ENCODE measurements around the gene TAS1R3.

TAS1R3 gene

GRCh38 chr1:1284221-1285101 lies 46.6 kb upstream of the TAS1R3 start:
- Histone ChIP-seq H3K9me3 (ENCODE audit: insufficient read depth, low read length) (no peaks in the 10 kb centered on the region), H3K27ac (ENCODE audit: low read length) (no peak overlapping the region), H3K27me3 (ENCODE audit: low read depth, low read length) (no peaks in the 10 kb centered on the region), H3K4me1 (ENCODE audit: low read length) (peaks cover 3% of the 10 kb centered on the region; the same call in 1 of the 2 replicates), H3K79me2 (ENCODE audit: low read length) (no peaks in the 10 kb centered on the region), H4K20me1 (ENCODE audit: insufficient read depth, low read length) (no peaks in the 10 kb centered on the region), H2AFZ (ENCODE audit: low read depth, low read length) (no peak overlapping the region), H3K9ac (ENCODE audit: low read length) (no peak overlapping the region), H3K36me3 (replicated peaks; ENCODE audit: low read depth, low read length) (no peaks in the 10 kb centered on the region), H3K4me2 (ENCODE audit: low read length) (no peak overlapping the region), H3K4me3 (ENCODE audit: low read length) (no peak overlapping the region)
- TF ChIP-seq EZH2phosphoT487 (IDR thresholded peaks at IDR 0.05; ENCODE audit: low read depth) (no peak), CTCF (IDR thresholded peaks at IDR 0.05; ENCODE audit: low read depth, low read length) (no peak)

GRCh38 chr1:1285102-1285571 lies 45.9 kb upstream of the TAS1R3 start:
- no peak overlapping the region for H3K4me3 ChIP-seq (ENCODE audit: low read length)
- no peaks in the 10 kb centered on the region for H3K36me3 ChIP-seq (replicated peaks; ENCODE audit: low read depth, low read length)
- H3K27ac ChIP-seq (ENCODE audit: low read length): no peak overlapping the region
- no peak for TF ChIP-seq EZH2phosphoT487 (IDR thresholded peaks at IDR 0.05; ENCODE audit: low read depth)
- no peak for TF ChIP-seq CTCF (IDR thresholded peaks at IDR 0.05; ENCODE audit: low read depth, low read length)
- no peak overlapping the region for H2AFZ ChIP-seq (ENCODE audit: low read depth, low read length)
- peaks cover 3% of the 10 kb centered on the region; the same call in 1 of the 2 replicates for H3K4me1 ChIP-seq (ENCODE audit: low read length)
- no peaks in the 10 kb centered on the region for H3K9me3 ChIP-seq (ENCODE audit: insufficient read depth, low read length)
- H3K9ac ChIP-seq (ENCODE audit: low read length): no peak overlapping the region
- no peaks in the 10 kb centered on the region for H4K20me1 ChIP-seq (ENCODE audit: insufficient read depth, low read length)
- H3K4me2 ChIP-seq (ENCODE audit: low read length): no peak overlapping the region
- H3K27me3 ChIP-seq (ENCODE audit: low read depth, low read length): no peaks in the 10 kb centered on the region
- no peaks in the 10 kb centered on the region for H3K79me2 ChIP-seq (ENCODE audit: low read length)

- Histone ChIP-seq H4K20me1 (ENCODE audit: insufficient read depth, low read length) (no peaks in the 10 kb centered on the region), H3K27ac (ENCODE audit: low read length) (no peak overlapping the region), H3K4me3 (ENCODE audit: low read length) (no peak overlapping the region), H3K36me3 (replicated peaks; ENCODE audit: low read depth, low read length) (no peaks in the 10 kb centered on the region), H3K4me2 (ENCODE audit: low read length) (no peak overlapping the region), H3K4me1 (ENCODE audit: low read length) (peaks cover 3% of the 10 kb centered on the region; the same call in 1 of the 2 replicates), H3K27me3 (ENCODE audit: low read depth, low read length) (no peaks in the 10 kb centered on the region), H2AFZ (ENCODE audit: low read depth, low read length) (no peak overlapping the region), H3K9ac (ENCODE audit: low read length) (no peak overlapping the region), H3K9me3 (ENCODE audit: insufficient read depth, low read length) (no peaks in the 10 kb centered on the region), H3K79me2 (ENCODE audit: low read length) (no peaks in the 10 kb centered on the region)
- TF ChIP-seq EZH2phosphoT487 (IDR thresholded peaks at IDR 0.05; ENCODE audit: low read depth) (no peak), CTCF (IDR thresholded peaks at IDR 0.05; ENCODE audit: low read depth, low read length) (no peak)
These were observed 45.3 kb upstream of the TAS1R3 start for GRCh38 chr1:1285611-1286311.

All from OCI-LY3 (cell line).